Measurements from ENCODE around the gene PM20D2.

The PM20D2 gene

GRCh38 chr6:89132057-89132456 lies 13.8 kb upstream of the PM20D2 start:
- TF ChIP-seq MAX (IDR thresholded peaks at IDR 0.05; ENCODE audit: low read depth, low read length) (no peak), POLR2A (IDR thresholded peaks at IDR 0.05; ENCODE audit: extremely low read depth, insufficient read length) (no peak), CTCF (IDR thresholded peaks at IDR 0.05; ENCODE audit: low read depth, low read length) (no peak), MYC (IDR thresholded peaks at IDR 0.05; ENCODE audit: low read depth, low read length) (no peak)
- no peak for DNase-seq (ENCODE audit: low read depth)
- no peak overlapping the region for H3K4me3 ChIP-seq (ENCODE audit: low read depth, low read length)

- no peak for DNase-seq (ENCODE audit: low read depth)
- TF ChIP-seq MAX (IDR thresholded peaks at IDR 0.05; ENCODE audit: low read depth, low read length) (no peak), CTCF (IDR thresholded peaks at IDR 0.05; ENCODE audit: low read depth, low read length) (no peak), MYC (IDR thresholded peaks at IDR 0.05; ENCODE audit: low read depth, low read length) (no peak), POLR2A (IDR thresholded peaks at IDR 0.05; ENCODE audit: extremely low read depth, insufficient read length) (no peak)
- H3K4me3 ChIP-seq (ENCODE audit: low read depth, low read length) = no peak overlapping the region
Measured at GRCh38 chr6:89133981-89134380, 11.9 kb upstream of the PM20D2 start.

- no peak for DNase-seq (ENCODE audit: low read depth)
- TF ChIP-seq CTCF (IDR thresholded peaks at IDR 0.05; ENCODE audit: low read depth, low read length) = no peak
- no peak for TF ChIP-seq MYC (IDR thresholded peaks at IDR 0.05; ENCODE audit: low read depth, low read length)
- no peak for TF ChIP-seq MAX (IDR thresholded peaks at IDR 0.05; ENCODE audit: low read depth, low read length)
- TF ChIP-seq POLR2A (IDR thresholded peaks at IDR 0.05; ENCODE audit: extremely low read depth, insufficient read length) = no peak
Measured at GRCh38 chr6:89134723-89135122, 11.1 kb upstream of the PM20D2 start.

GRCh38 chr6:89138173-89138572 lies 7.7 kb upstream of the PM20D2 start:
- DNase-seq (ENCODE audit: low read depth) = no peak
- no peak overlapping the region for H3K4me3 ChIP-seq (ENCODE audit: low read depth, low read length)
- TF ChIP-seq MYC (IDR thresholded peaks at IDR 0.05; ENCODE audit: low read depth, low read length) = no peak

More at GRCh38 chr6:89134723-89135122, 11.1 kb upstream of the PM20D2 start:
- H3K4me3 ChIP-seq (ENCODE audit: low read depth, low read length) = no peak overlapping the region

GRCh38 chr6:89139509-89140346 lies 6.1 kb upstream of the PM20D2 start:
- no peak for DNase-seq (ENCODE audit: low read depth)
- no peak for TF ChIP-seq POLR2A (IDR thresholded peaks at IDR 0.05; ENCODE audit: extremely low read depth, insufficient read length)
- TF ChIP-seq MYC (IDR thresholded peaks at IDR 0.05; ENCODE audit: low read depth, low read length) = no peak
- TF ChIP-seq CTCF (IDR thresholded peaks at IDR 0.05; ENCODE audit: low read depth, low read length) = no peak
- no peak for TF ChIP-seq MAX (IDR thresholded peaks at IDR 0.05; ENCODE audit: low read depth, low read length)
- H3K4me3 ChIP-seq (ENCODE audit: low read depth, low read length) = no peak overlapping the region

GRCh38 chr6:89140347-89141156 lies 5.3 kb upstream of the PM20D2 start:
- DNase-seq (ENCODE audit: low read depth) = no peak
- no peak for TF ChIP-seq MYC (IDR thresholded peaks at IDR 0.05; ENCODE audit: low read depth, low read length)
- no peak for TF ChIP-seq MAX (IDR thresholded peaks at IDR 0.05; ENCODE audit: low read depth, low read length)
- TF ChIP-seq CTCF (IDR thresholded peaks at IDR 0.05; ENCODE audit: low read depth, low read length) = no peak
- TF ChIP-seq POLR2A (IDR thresholded peaks at IDR 0.05; ENCODE audit: extremely low read depth, insufficient read length) = no peak
- H3K4me3 ChIP-seq (ENCODE audit: low read depth, low read length) = no peak overlapping the region
